Endothelial cell of umbilical vein (primary cell): ENCODE data around the gene MS4A12. TPM values are rescaled to one million over a fixed set of nuclear protein-coding genes. Genes with fewer than 3 reads are reported as not detected.

Source experiments
- BruUV-seq: library from RNA; stranded (reverse); fragments of 400-500 nt; replicated peaks from 2 replicates; lab custom pipeline; 2021; lab: Mats Ljungman, UMichigan
- CTCF ChIA-PET: fragments of 300-600, 350-600 bp; sonication (Branson Sonifier 250); formaldehyde crosslinking; loops from one replicate; lab custom pipeline; 2021; ENCODE audit warnings: antibody characterized with exemption, inconsistent platforms; lab: Charles Lee
- POLR2A ChIA-PET: fragments of 300-600, 350-600 bp; sonication (Branson Sonifier 250); formaldehyde crosslinking; loops from one replicate; lab custom pipeline; 2021; ENCODE audit warnings: antibody characterized with exemption, inconsistent platforms; lab: Charles Lee
- DNase-seq: peaks from one replicate; pipeline ENCODE4 v3.0.0-alpha.2; 2011; ENCODE audit warnings: low read depth, low spot score
- FAIRE-seq: peaks from 2 replicates; lab custom pipeline; 2011; peaks lifted over from hg19 to GRCh38; lab: Jason Lieb, UNC
- H2AFZ ChIP-seq: 2 replicates; pipeline ENCODE4 v1.6.0; 2012; ENCODE audit warnings: low read depth, low read length, control low read depth, inconsistent platforms
- H3K27ac ChIP-seq: 2 replicates; pipeline ENCODE4 v1.5.1; 2011; ENCODE audit warnings: low read depth, mild to moderate bottlenecking, control low read depth, low read length, moderate library complexity; ENCODE audit not compliant: insufficient read depth
- H3K27me3 ChIP-seq, 2 experiments: 2 replicates each; pipeline versions ENCODE4 v1.6.0 to v1.6.1; 2011; ENCODE audit warnings: low read length in 2 of 2, mixed read lengths in 1 of 2; ENCODE audit not compliant: control insufficient read depth in 2 of 2, insufficient read depth in 2 of 2
- H3K36me3 ChIP-seq, 2 experiments: 2 replicates in 1 of 2; 3 replicates in 1 of 2; pipeline ENCODE4 v1.5.1; 2011; ENCODE audit warnings: low read length in 2 of 2, mild to moderate bottlenecking in 1 of 2, moderate library complexity in 1 of 2; ENCODE audit not compliant: control insufficient read depth in 2 of 2, insufficient read depth in 2 of 2; ENCODE audit errors: extremely low read depth in 1 of 2
- H3K4me1 ChIP-seq: 3 replicates; pipeline ENCODE4 v1.5.1; 2011; ENCODE audit warnings: mild to moderate bottlenecking, low read length; ENCODE audit not compliant: control insufficient read depth, insufficient read depth; ENCODE audit errors: extremely low read depth
- H3K4me2 ChIP-seq: 2 replicates; pipeline ENCODE4 v1.6.1; 2011; ENCODE audit warnings: low read length, control low read depth, mixed read lengths; ENCODE audit not compliant: insufficient read depth
- H3K4me3 ChIP-seq, 3 experiments: fragments of 200-600 bp in 1 of 3; sonication (generic), shearing (Covaris generic) in 1 of 3; replicated peaks in 1 of 3; 2 replicates each; pipeline ENCODE4 v1.5.1; 2011 to 2016; ENCODE audit warnings: control low read depth in 3 of 3, low read length in 3 of 3, mild to moderate bottlenecking in 2 of 3, inconsistent platforms in 1 of 3, low read depth in 1 of 3, moderate library complexity in 1 of 3; ENCODE audit not compliant: insufficient read depth in 1 of 3
- H3K79me2 ChIP-seq: 2 replicates; pipeline ENCODE4 v1.6.0; 2012; ENCODE audit warnings: low read length, inconsistent platforms; ENCODE audit not compliant: control insufficient read depth, insufficient read depth
- H3K9ac ChIP-seq: replicated peaks from 2 replicates; pipeline ENCODE3; 2011; ENCODE audit warnings: low read length, control low read depth; ENCODE audit not compliant: insufficient read depth; ENCODE audit errors: extremely low read depth
- H3K9me1 ChIP-seq: replicated peaks from 3 replicates; pipeline ENCODE4 v1.6.0; 2011; ENCODE audit warnings: mild to moderate bottlenecking, low read length; ENCODE audit not compliant: control insufficient read depth, insufficient read depth; ENCODE audit errors: extremely low read depth
- H3K9me3 ChIP-seq: replicated peaks from 2 replicates; pipeline ENCODE4 v1.5.1; 2012; ENCODE audit warnings: low read length, inconsistent platforms; ENCODE audit not compliant: control insufficient read depth, insufficient read depth
- H4K20me1 ChIP-seq: replicated peaks from 2 replicates; pipeline ENCODE3; 2011; ENCODE audit warnings: mild to moderate bottlenecking, low read length; ENCODE audit not compliant: control insufficient read depth, insufficient read depth; ENCODE audit errors: extremely low read depth
- CTCF ChIP-seq, 2 donors: IDR thresholded peaks; 1 replicate in 1 of 2; 2 replicates in 1 of 2; pipeline ENCODE4 v1.5.1; 2011; ENCODE audit warnings: low read length in 2 of 2, mild to moderate bottlenecking in 2 of 2, moderate library complexity in 2 of 2, control low read depth in 1 of 2, inconsistent platforms in 1 of 2, low read depth in 1 of 2; ENCODE audit not compliant: insufficient read depth in 1 of 2; ENCODE audit errors: extremely low read depth in 1 of 2
- EZH2 ChIP-seq: IDR thresholded peaks from 2 replicates; pipeline ENCODE4 v1.6.1; 2012; ENCODE audit warnings: borderline replicate concordance, low read depth, mild to moderate bottlenecking, moderate library complexity, low read length, inconsistent platforms; ENCODE audit not compliant: severe bottlenecking
- FOS ChIP-seq: IDR thresholded peaks from 2 replicates; pipeline ENCODE4 v1.6.1; 2011; ENCODE audit warnings: mild to moderate bottlenecking, low read length, moderate library complexity, borderline replicate concordance; ENCODE audit not compliant: insufficient read depth
- GATA2 ChIP-seq: IDR thresholded peaks from 2 replicates; pipeline ENCODE4 v1.7.0; 2011; ENCODE audit warnings: low read depth, mild to moderate bottlenecking, moderate library complexity, mixed read lengths, low read length; ENCODE audit not compliant: insufficient read length, insufficient read depth
- JUN ChIP-seq: IDR thresholded peaks from 2 replicates; pipeline ENCODE4 v1.6.1; 2011; ENCODE audit warnings: borderline replicate concordance, low read depth; ENCODE audit not compliant: insufficient read length, insufficient read depth
- MAX ChIP-seq: IDR thresholded peaks from 2 replicates; pipeline ENCODE4 v1.6.1; 2011; ENCODE audit not compliant: insufficient read depth, insufficient read length
- MYC ChIP-seq: IDR thresholded peaks from one replicate; pipeline ENCODE4 v1.6.1; 2011; ENCODE audit warnings: mild to moderate bottlenecking, low read depth, low read length
- POLR2A ChIP-seq: IDR thresholded peaks from 2 replicates; pipeline ENCODE4 v1.6.1; 2012; ENCODE audit warnings: low read depth, mild to moderate bottlenecking, control low read depth, low read length
- POLR2AphosphoS5 ChIP-seq: IDR thresholded peaks from 2 replicates; pipeline ENCODE4 v1.6.1; 2012; ENCODE audit warnings: low read depth, mild to moderate bottlenecking, control low read depth, low read length, moderate library complexity; ENCODE audit not compliant: insufficient read depth
- dilution Hi-C: fragments of 300-500 bp; cut with MboI; formaldehyde crosslinking; loops from one replicate; pipeline ENCODE4 v1.15.0; 2019; ENCODE audit warnings: low sequenced_read_pairs; ENCODE audit not compliant: extremely low pct_ligation_motif_present
- intact Hi-C: fragments of 100-400 bp; cut with micrococcal nuclease; formaldehyde crosslinking; loops from one replicate; pipeline ENCODE4 v1.10.0; 2022
- polyA plus RNA-seq, 4 experiments: library from polyadenylated mRNA; depleted of rRNA in 3 of 4; stranded (reverse) in 3 of 4; unstranded in 1 of 4; fragments of >200 nt; gene quantifications; 2 replicates each; pipeline versions ENCODE4 v1.2.1 to v1.2.3, GENCODE V29; 2011 to 2012; ENCODE audit warnings: missing spikeins in 1 of 4
- total RNA-seq: library from RNA; stranded (reverse); gene quantifications from 2 replicates; pipeline ENCODE4 v1.2.3, GENCODE V29; 2021

The MS4A12 gene
- total and polyA plus RNA-seq, 2 donors (not counting 3 experiments of a cell fraction or from before 2014, with no cell fraction given) = not detected

- TF ChIP-seq EZH2 (no peak), POLR2AphosphoS5 (no peak), JUN (no peak), POLR2A (no peak), MAX (no peak), GATA2 (no peak), MYC (no peak), FOS (no peak), CTCF (IDR thresholded peaks at IDR 0.05; ENCODE audit: extremely low read depth in 1 of 2, insufficient read depth in 1 of 2, low read depth in 1 of 2, low read length in 2 of 2) (no peak)
- no peaks in the 10 kb centered on the region for H4K20me1 ChIP-seq
- H3K9me1 ChIP-seq = no peaks in the 10 kb centered on the region
- H3K4me1 ChIP-seq = no peaks in the 10 kb centered on the region
- no peak overlapping the region for H3K27ac ChIP-seq
- dilution Hi-C loops = no loop called here
- H3K9me3 ChIP-seq = no peaks in the 10 kb centered on the region
- no peak overlapping the region for H3K9ac ChIP-seq
- H3K36me3 ChIP-seq = no peaks in the 10 kb centered on the region
- H2AFZ ChIP-seq = no peak overlapping the region
- no peak overlapping the region for H3K4me3 ChIP-seq
- ChIA-PET CTCF (no interaction called here), POLR2A (no interaction called here)
- no peak for DNase-seq
- H3K79me2 ChIP-seq = no peaks in the 10 kb centered on the region
- no peaks in the 10 kb centered on the region for H3K27me3 ChIP-seq
- no TSS peak for BruUV-seq
- no peak overlapping the region for H3K4me2 ChIP-seq
- no peak for FAIRE-seq
- intact Hi-C loops = no loop called here
Observed at GRCh38 chr11:60500276-60500910, 7.8 kb downstream of the MS4A12 start.
